Mesenteric fat pad (tissue), 1 donor: ENCODE measurements around the gene TMEM119. TPM values are rescaled to one million over a fixed set of nuclear protein-coding genes. Genes with fewer than 3 reads are reported as not detected.
A peak's percentile ranks its signal among the peaks of the same experiment; 100 is the strongest.
"Not testable (repeated sequence)": the region's sequence is repeated elsewhere in the genome, so short reads cannot be mapped to it uniquely, and the experiment has no call there.

Experiments
- DNase-seq: peaks from one replicate; pipeline ENCODE4 v3.0.0-alpha.2; 2020; ENCODE audit warnings: low spot score
- total RNA-seq: library from RNA; stranded (reverse); fragmentation: NEBNext Ultra II Directional; extraction: Animal tissue kit (Norgen Biotek cat#: 25700); gene quantifications from one replicate; pipeline ENCODE4 v1.2.1, GENCODE V29; 2021
- donor health status: DM: yes; HTN: yes; CAD: no.

Gene TMEM119
- total RNA-seq, 1 donor from 2014 or later: 13.0 TPM

DNA sequence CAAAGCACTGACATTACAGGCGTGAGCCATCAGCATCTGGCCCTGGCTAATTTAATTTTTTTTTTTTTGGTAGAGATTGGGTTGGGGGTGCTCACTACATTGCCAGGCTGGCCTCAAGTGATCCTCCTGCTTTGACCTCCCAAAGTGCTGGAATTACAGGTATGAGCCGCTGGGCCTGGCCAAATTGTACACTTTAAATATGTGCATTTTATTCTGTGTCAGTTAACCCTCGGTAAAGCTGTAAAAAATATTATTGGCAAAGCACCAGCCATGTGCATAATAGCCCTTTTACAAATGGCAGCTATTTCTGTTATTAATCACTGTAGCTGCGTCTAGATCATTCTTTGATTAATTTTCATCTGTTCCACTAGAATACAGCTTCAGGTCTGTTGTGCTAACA is 12.0 kb downstream of the TMEM119 start:
- no peak for DNase-seq

DNA sequence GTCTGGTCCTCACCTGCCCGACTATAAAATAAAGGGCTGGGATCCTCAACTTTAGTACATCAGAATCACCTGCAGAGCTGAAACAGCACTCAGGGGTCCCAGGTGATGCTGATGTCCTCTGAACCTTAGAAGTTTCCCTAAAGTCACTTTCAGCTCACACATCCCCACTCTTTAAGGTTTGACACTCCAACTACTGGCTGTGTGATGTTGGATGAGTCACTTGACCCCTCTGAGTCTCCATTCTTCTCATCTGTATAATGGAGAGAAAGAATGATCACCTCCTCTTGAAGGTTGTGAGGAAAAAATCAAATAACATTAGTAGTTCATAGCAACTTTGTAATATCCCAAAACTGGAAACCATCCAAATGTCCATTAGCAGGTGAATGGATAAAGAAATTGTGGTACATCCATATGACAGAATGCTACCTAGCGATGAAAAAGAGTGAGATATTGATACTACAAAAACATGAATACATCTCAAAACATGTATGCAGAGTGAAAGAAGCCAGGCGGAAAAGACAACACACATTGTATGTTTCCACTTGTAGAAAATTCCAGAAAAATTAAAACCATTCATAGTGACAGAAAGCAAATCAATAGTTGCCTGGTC is 13.3 kb downstream of the TMEM119 start:
- no peak for DNase-seq

DNA sequence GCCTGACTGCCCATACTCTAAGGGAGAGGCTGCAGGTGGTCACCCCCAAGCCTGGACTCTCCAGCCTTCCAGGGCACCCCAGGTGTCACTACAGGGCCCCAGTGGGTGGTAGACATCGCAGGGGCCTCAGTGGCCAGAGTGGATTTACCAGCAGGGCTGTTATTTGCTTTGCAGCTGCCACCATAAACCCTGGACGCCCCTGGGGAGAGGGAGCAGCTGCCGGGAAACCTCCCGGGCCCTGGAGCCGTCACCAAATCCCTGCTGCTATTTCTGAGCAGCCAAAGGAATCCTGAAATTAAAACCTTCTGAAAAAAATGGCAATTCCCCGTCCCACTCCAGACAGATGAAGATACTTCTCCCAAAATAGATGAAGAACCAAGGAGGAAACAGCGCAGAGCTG is 13.9 kb downstream of the TMEM119 start:
- no peak for DNase-seq

- no peak for DNase-seq
Observed at GRCh38 chr12:108582978-108583770, 14.7 kb downstream of the TMEM119 start.

GRCh38 chr12:108582509-108582908 is 15.4 kb downstream of the TMEM119 start:
- no peak for DNase-seq

- DNase-seq: no peak
Observed at GRCh38 chr12:108581311-108582227, 16.3 kb downstream of the TMEM119 start.

- DNase-seq: peak; percentile 85
Observed at GRCh38 chr12:108580531-108580930, 17.4 kb downstream of the TMEM119 start.

GRCh38 chr12:108578813-108579212 is 19.1 kb downstream of the TMEM119 start:
- peak; percentile 53 for DNase-seq

- DNase-seq: no peak
Observed at GRCh38 chr12:108578264-108578663, 19.6 kb downstream of the TMEM119 start.

DNA sequence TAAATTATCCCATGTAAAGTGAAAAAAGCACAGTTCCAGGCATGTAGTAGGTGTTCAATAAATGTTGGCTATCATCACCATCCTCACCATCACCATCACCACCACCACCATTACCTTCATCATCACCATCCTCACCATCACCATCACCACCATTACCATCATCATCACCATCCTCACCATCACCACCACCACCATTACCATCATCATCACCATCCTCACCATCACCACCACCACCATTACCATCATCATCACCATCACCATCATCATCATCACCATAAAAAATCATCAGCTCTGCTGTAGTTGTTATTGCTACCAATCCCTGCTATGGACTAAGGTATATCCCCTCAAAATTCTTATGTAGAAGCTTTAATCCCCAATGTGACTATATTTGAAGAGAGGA is 20.4 kb downstream of the TMEM119 start:
- no peak for DNase-seq

GRCh38 chr12:108576660-108577234 is 21.1 kb downstream of the TMEM119 start:
- peak; percentile 57 for DNase-seq

DNA sequence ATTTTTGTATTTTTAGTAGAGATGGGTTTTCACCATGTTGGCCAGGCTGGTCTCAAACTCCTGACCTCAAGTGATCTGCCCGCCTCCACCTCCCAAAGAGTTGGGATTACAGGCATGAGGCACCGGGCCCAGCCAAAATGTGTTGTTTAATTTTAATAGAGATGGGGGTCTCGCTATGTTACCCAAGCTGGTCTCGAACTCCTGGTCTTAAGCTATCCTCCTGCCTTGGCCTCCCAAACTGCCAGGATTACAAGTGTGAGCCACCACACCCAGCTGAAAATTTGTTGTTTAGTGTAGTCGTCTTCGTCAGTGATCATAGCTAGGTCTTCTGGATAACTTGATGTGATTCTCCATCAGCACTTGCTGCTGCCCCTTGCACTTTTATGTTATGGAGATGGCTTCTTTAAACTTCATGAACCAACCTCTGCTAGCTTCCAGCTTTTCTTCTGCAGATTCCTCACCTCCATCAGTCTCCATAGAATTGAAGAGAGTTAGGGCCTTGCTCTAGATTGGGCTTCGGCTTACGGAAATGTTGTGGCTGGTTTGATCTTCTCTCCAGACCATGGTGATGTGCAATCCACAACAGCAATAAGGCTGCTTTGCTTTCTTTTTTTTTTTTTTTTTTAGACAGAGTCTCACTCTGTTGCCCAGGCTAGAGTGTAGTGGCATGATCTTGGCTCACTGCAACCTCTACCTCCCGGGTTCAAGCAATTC is 22.5 kb downstream of the TMEM119 start:
- peak; percentile 22 for DNase-seq

DNA sequence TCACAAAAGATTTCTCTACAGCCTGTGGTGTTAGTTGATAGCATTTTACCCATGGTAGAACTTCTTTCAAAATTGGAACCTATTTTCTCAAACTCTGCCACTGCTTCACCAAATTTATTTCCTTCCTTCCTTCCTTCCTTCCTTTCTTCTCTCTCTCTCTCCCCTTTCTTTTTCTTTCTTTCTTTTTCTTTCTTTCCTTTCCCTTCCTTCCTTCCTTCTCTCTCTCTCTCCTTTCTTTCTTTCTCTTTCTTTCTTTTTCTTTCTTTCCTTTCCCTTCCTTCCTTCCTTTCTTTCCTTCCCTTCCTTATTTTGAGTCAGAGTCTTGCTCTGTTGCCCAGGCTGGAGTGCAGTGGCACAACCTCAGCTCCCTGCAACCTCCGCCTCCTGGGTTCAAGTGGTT is 23.6 kb downstream of the TMEM119 start:
- not testable (repeated sequence) for DNase-seq

DNA sequence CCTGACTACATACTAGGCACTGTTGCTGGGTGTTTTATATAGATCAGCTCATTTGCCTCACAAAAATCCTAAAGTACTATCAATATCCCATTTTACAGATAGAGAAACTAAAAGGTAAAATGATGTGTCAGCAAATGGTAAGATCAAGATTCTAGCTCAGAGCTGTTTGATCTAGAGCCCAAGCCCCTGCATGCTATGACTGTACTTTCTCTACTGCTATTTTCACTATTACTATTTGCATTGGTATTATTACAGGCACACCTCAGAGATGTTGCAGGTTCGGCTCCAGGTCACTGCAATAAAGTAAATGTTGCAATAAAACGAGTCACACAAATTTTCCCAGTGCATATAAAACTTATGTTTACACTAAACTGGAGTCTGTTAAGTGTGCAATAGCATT is 24.6 kb downstream of the TMEM119 start:
- no peak for DNase-seq

DNA sequence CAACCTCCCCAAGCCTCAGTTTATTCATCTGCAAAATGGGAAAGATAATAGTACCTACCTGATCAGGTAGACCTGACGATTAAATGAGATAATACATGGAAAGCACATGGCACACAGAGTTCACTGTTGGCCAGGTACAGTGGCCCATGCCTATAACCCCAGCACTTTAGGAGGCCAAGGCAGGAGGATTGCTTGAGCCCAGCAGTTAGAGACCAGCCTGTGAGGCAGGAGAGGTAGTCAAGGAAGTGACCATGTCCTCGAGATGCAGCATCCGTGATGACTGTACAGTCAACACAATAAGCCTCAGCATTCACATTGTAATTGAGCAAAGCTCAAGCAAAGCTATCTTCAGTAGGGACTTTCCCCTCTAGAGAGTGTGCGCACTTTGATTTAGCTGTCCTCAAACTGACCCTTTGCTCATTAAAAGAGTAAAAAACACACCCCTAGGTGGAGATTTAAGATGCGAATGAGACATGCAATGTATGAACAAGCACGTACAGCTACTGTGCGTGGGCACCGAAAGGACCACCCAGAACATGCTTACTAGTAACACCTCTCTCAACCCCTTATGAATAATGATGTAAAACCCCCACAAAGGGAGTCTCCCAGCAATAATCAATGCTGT is 25.6 kb downstream of the TMEM119 start:
- DNase-seq: peak; percentile 20

DNA sequence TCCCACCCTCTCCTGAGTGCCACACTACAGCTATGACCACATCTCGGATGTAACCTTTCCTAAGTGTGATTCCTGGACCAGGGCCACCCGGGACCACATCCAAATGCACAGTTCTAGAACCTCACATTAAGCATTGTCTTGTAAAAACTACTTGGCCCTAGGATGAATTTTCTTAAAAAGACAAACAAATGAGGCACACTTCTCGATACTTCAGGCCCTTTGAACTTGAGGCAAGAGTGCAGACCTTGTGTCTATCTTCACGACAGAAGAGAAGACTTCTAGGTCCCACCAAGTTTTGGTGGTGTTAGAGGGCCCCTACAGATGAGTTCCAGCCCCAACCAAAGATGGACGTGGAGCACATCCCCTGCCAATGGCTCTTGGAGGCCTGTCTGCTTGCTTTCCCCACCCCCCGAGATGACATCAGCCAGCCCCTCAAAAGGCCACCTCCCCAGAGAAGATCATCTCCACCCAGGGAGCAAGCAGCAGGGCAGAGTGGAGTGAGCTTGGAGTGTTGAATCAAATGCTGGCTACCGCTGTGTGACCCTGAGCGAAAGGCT is 26.2 kb downstream of the TMEM119 start:
- DNase-seq: no peak

GRCh38 chr12:108570743-108571608 is 26.9 kb downstream of the TMEM119 start:
- DNase-seq: peak; percentile 59

DNA sequence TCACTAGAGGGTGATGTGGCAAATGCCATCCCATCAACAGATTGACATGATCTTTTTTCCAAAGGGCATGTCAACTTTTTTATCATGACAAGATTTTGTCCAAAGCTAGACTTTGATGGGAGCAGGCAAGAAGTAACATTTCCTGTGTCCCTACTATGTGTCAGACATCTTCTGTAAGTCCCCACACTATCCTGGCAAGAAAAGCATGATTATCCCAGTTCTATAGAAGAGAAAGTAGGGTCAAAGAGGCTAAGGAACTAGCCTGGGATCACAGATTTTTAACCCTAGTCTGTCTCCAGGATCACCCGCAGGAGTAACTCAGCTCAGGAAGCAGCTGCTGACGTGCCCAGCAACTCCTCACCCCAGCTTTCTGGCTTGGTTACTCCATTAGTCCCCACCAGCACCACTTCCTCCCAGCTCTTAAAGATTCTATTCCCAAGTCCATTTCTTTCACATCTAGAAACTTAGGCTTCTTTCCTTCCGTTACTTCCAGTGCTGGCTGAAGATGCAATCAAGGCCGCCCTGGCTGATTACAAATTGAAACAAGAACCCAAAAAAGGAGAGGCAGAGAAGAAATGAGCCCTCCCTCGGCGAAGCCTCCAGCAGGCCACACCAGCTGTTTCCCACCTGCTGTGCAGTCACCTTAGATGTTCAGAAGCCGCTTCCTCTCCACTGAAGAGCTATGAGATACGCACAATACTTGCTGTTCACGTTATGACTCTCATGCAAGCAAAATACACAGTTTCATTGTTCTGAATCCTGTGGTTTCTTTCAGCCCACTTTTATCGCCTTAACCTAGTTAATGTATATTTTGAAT is 29.3 kb downstream of the TMEM119 start:
- DNase-seq: peak; percentile 65
